IMR-90 (cell line): ENCODE results near the gene BCAS4. TPM values are rescaled to one million over a fixed set of nuclear protein-coding genes. Genes with fewer than 3 reads are reported as not detected.

Experiments used
- ATAC-seq: fragments of 200-7000 bp; cut with Tn5 transposase; 2 replicates; pipeline ENCODE4 v1.9.1; 2020; ENCODE audit warnings: low read depth, mild to moderate bottlenecking, moderate library complexity
- BruUV-seq: library from RNA; stranded (reverse); fragments of 400-500 nt; replicated peaks from 2 replicates; lab custom pipeline; 2021; lab: Mats Ljungman, UMichigan
- CTCF ChIA-PET: fragments of 300-600 bp; formaldehyde crosslinking; extraction: SDS; loops from one replicate; lab custom pipeline; 2021; ENCODE audit warnings: antibody characterized with exemption; lab: Yijun Ruan, JAX
- POLR2A ChIA-PET: fragments of 300-600 bp; sonication (Branson Sonifier 250); formaldehyde crosslinking; loops from one replicate; lab custom pipeline; 2022; ENCODE audit warnings: antibody characterized with exemption; ENCODE audit not compliant: unreplicated experiment; lab: Charles Lee
- DNase-seq: peaks from one replicate; pipeline ENCODE4 v3.0.0; 2013
- H2AFZ ChIP-seq: replicated peaks from 2 replicates; pipeline ENCODE3; 2013; ENCODE audit warnings: low read length, mild to moderate bottlenecking; ENCODE audit not compliant: poor library complexity
- H2AK5ac ChIP-seq: 2 replicates; pipeline ENCODE4 v1.6.1; 2013; ENCODE audit warnings: low read depth, low read length, inconsistent platforms
- H2AK9ac ChIP-seq: replicated peaks from 2 replicates; pipeline ENCODE3; 2013; ENCODE audit warnings: mild to moderate bottlenecking, low read depth, low read length, moderate library complexity; ENCODE audit not compliant: poor library complexity
- H2BK120ac ChIP-seq: 2 replicates; pipeline ENCODE4 v1.6.1; 2013; ENCODE audit warnings: low read depth, low read length, inconsistent platforms
- H2BK15ac ChIP-seq: 3 replicates; pipeline ENCODE4 v1.6.1; 2013; ENCODE audit warnings: low read depth, low read length, inconsistent platforms
- H2BK20ac ChIP-seq: 2 replicates; pipeline ENCODE4 v1.6.1; 2013; ENCODE audit warnings: low read depth, mild to moderate bottlenecking, inconsistent platforms, low read length, moderate library complexity
- H2BK5ac ChIP-seq: 2 replicates; pipeline ENCODE4 v1.6.1; 2013; ENCODE audit warnings: mild to moderate bottlenecking, low read depth, low read length, inconsistent platforms; ENCODE audit not compliant: poor library complexity, severe bottlenecking
- H3K14ac ChIP-seq: replicated peaks from 2 replicates; pipeline ENCODE4 v1.6.1; 2013; ENCODE audit warnings: low read depth, low read length, inconsistent platforms
- H3K18ac ChIP-seq: 2 replicates; pipeline ENCODE4 v1.6.1; 2013; ENCODE audit warnings: low read depth, low read length, control low read depth
- H3K23ac ChIP-seq: 2 replicates; pipeline ENCODE4 v1.6.1; 2013; ENCODE audit warnings: low read depth, low read length, inconsistent platforms
- H3K27ac ChIP-seq: 2 replicates; pipeline ENCODE4 v1.5.1; 2013; ENCODE audit warnings: mild to moderate bottlenecking, control low read depth, low read length; ENCODE audit not compliant: insufficient read depth
- H3K27me3 ChIP-seq: 2 replicates; pipeline ENCODE4 v1.6.1; 2013; ENCODE audit warnings: low read length; ENCODE audit not compliant: control insufficient read depth, insufficient read depth
- H3K36me3 ChIP-seq: 2 replicates; pipeline ENCODE4 v1.6.1; 2013; ENCODE audit warnings: low read length, mixed read lengths; ENCODE audit not compliant: control insufficient read depth, insufficient read depth
- H3K4ac ChIP-seq: 2 replicates; pipeline ENCODE4 v1.6.1; 2013; ENCODE audit warnings: low read depth, low read length, inconsistent platforms
- H3K4me1 ChIP-seq: 2 replicates; pipeline ENCODE4 v1.6.1; 2013; ENCODE audit warnings: low read length, mixed read lengths; ENCODE audit not compliant: control insufficient read depth, insufficient read depth
- H3K4me2 ChIP-seq: 2 replicates; pipeline ENCODE4 v1.6.1; 2013; ENCODE audit warnings: low read depth, mild to moderate bottlenecking, control low read depth, low read length, moderate library complexity
- H3K4me3 ChIP-seq: 2 replicates; pipeline ENCODE4 v1.5.1; 2013; ENCODE audit warnings: low read depth, mild to moderate bottlenecking, control low read depth, low read length, moderate library complexity; ENCODE audit not compliant: insufficient read depth
- H3K56ac ChIP-seq: 2 replicates; pipeline ENCODE4 v1.6.1; 2013; ENCODE audit warnings: low read length, inconsistent platforms; ENCODE audit not compliant: insufficient read depth; ENCODE audit errors: extremely low read depth
- H3K79me1 ChIP-seq, 2 experiments: 2 replicates each; pipeline ENCODE4 v1.6.1; 2013; ENCODE audit warnings: low read length in 2 of 2, inconsistent platforms in 1 of 2, low read depth in 1 of 2
- H3K9ac ChIP-seq: 2 replicates; pipeline ENCODE4 v1.6.1; 2013; ENCODE audit warnings: low read depth, low read length, control low read depth
- H3K9me1 ChIP-seq: 2 replicates; pipeline ENCODE4 v1.6.1; 2013; ENCODE audit warnings: low read length, inconsistent platforms; ENCODE audit not compliant: insufficient read depth
- H3K9me3 ChIP-seq: 2 replicates; pipeline ENCODE4 v1.6.1; 2013; ENCODE audit warnings: low read length; ENCODE audit not compliant: control insufficient read depth, insufficient read depth
- H4K20me1 ChIP-seq: 2 replicates; pipeline ENCODE4 v1.6.1; 2013; ENCODE audit warnings: low read length, inconsistent platforms; ENCODE audit not compliant: insufficient read depth
- H4K5ac ChIP-seq: 2 replicates; pipeline ENCODE4 v1.6.1; 2013; ENCODE audit warnings: mild to moderate bottlenecking, low read depth, low read length, control low read depth
- H4K8ac ChIP-seq, 2 experiments: 2 replicates each; pipeline ENCODE4 v1.6.1; 2013; ENCODE audit warnings: low read depth in 2 of 2, low read length in 2 of 2, control low read depth in 1 of 2, inconsistent platforms in 1 of 2
- H4K91ac ChIP-seq: 2 replicates; pipeline ENCODE4 v1.6.1; 2013; ENCODE audit warnings: low read depth, low read length, inconsistent platforms; ENCODE audit not compliant: insufficient read depth
- CEBPB ChIP-seq: IDR thresholded peaks from 2 replicates; pipeline ENCODE4 v1.6.1; 2012; ENCODE audit warnings: low read depth, low read length, improper control_type of control experiment
- CHD1 ChIP-seq: IDR thresholded peaks from 2 replicates; pipeline ENCODE4 v1.6.1; 2012; ENCODE audit warnings: low read depth, low read length, improper control_type of control experiment
- MAFK ChIP-seq: IDR thresholded peaks from 2 replicates; pipeline ENCODE4 v1.6.1; 2012; ENCODE audit warnings: low read depth, low read length, improper control_type of control experiment
- RAD21 ChIP-seq: IDR thresholded peaks from 2 replicates; pipeline ENCODE4 v1.6.1; 2012; ENCODE audit warnings: low read length, improper control_type of control experiment
- RFX5 ChIP-seq: IDR thresholded peaks from 2 replicates; pipeline ENCODE4 v1.8.0; 2012; ENCODE audit warnings: low read depth, mild to moderate bottlenecking, low read length, moderate library complexity
- USF2 ChIP-seq: fragments of 150-350 bp; IDR thresholded peaks from 2 replicates; pipeline ENCODE4 v1.6.1; 2017; ENCODE audit warnings: mild to moderate bottlenecking, antibody characterized with exemption, low read length, low read depth
- WGBS, 2 experiments: methylation state at CpG; one replicate each; pipeline versions ENCODE4 v1.1.5 to v1.1.7; 2013; ENCODE audit warnings: missing lambda C conversion rate in 2 of 2; ENCODE audit not compliant: insufficient read length in 1 of 2; ENCODE audit errors: extremely low coverage in 2 of 2; 5-methylcytosine and 5-hydroxymethylcytosine counted together
- dilution Hi-C: fragments of 300-500 bp; cut with HindIII; formaldehyde crosslinking; loops from one replicate; pipeline ENCODE4 v1.14.3; 2018; ENCODE audit warnings: low sequenced_read_pairs; ENCODE audit not compliant: unreplicated experiment
- in situ Hi-C: fragments of 300-500 bp; cut with MboI; formaldehyde crosslinking; loops from 3 replicates; pipeline ENCODE4 v1.14.3; 2019; ENCODE audit warnings: low sequenced_read_pairs, inconsistent platforms, mixed read lengths
- intact Hi-C: fragments of 100-400 bp; cut with micrococcal nuclease; formaldehyde crosslinking; loops from 2 replicates; pipeline ENCODE4 v1.10.0; 2022
- polyA plus RNA-seq, 3 experiments: library from polyadenylated mRNA; depleted of rRNA; stranded (reverse); fragments of >200 nt; gene quantifications; 2 replicates each; pipeline ENCODE4 v1.2.3, GENCODE V29; 2012; ENCODE audit warnings: low replicate concordance in 1 of 3
- total RNA-seq: library from RNA; depleted of rRNA; stranded (reverse); fragments of >200 nt; gene quantifications from 2 replicates; pipeline ENCODE4 v1.2.3, GENCODE V29; 2012

Gene BCAS4
- total and polyA plus RNA-seq, 2 of the 4 experiments (the other 2 are of a cell fraction): 42.7 to 47.5 TPM

GRCh38 chr20:50798650-50799049, 3.8 kb downstream of the BCAS4 start:
- Histone ChIP-seq H3K36me3 (no peaks in the 10 kb centered on the region), H2AFZ (no peak overlapping the region), H2BK15ac (no peak overlapping the region), H3K9me1 (peaks cover 3% of the 10 kb centered on the region; the same call in 1 of the 2 replicates), H4K20me1 (0 out of 2 replicates have a peak, but pooled peaks cover 6% of the 10 kb centered on the region), H4K5ac (no peak overlapping the region), H2AK9ac (peak overlapping the region; percentile 75), H2BK5ac (no peak overlapping the region), H3K9ac (no peak overlapping the region), H3K27ac (no peak overlapping the region), H2BK120ac (no peak overlapping the region), H3K18ac (no peak overlapping the region), H3K4me1 (peaks cover 2% of the 10 kb centered on the region; the same call in 1 of the 2 replicates), H3K23ac (no peak overlapping the region), H2AK5ac (no peak overlapping the region), H3K4me3 (no peak overlapping the region), H2BK20ac (no peak overlapping the region), H3K56ac (no peak overlapping the region), H3K4me2 (no peak overlapping the region), H3K4ac (no peak overlapping the region), H3K14ac (no peak overlapping the region), H4K8ac (no peak overlapping the region), H3K79me1 (peaks cover 25% of the 10 kb centered on the region in 2 experiments), H3K9me3 (no peaks in the 10 kb centered on the region), H3K27me3 (no peaks in the 10 kb centered on the region), H4K91ac (no peak overlapping the region)
- WGBS, 2 experiments: 92% methylated on average over 7 of the region's 7 CpGs; no CpG with 5 or more reads in 1 of the 2 experiments
- TF ChIP-seq CEBPB (no peak), RFX5 (no peak), MAFK (no peak), RAD21 (no peak), USF2 (no peak), CHD1 (no peak)
- in situ Hi-C loops: loop anchor here (10.0 kb wide), 1 partner anchor 526 kb away; no protein-coding TSS in a partner anchor
- dilution Hi-C loops: no loop called here
- ChIA-PET POLR2A (no interaction called here), CTCF (no interaction called here)
- BruUV-seq: no TSS peak
- no peak for DNase-seq
- intact Hi-C loops: loop anchor here (1.0 kb wide), 1 partner anchor 17 kb away; no protein-coding TSS in a partner anchor
- ATAC-seq: no peak
